CD14-positive monocyte (primary cell): Measurements from ENCODE around the gene PSMB7. TPM values are rescaled to one million over a fixed set of nuclear protein-coding genes. Genes with fewer than 3 reads are reported as not detected.

Source experiments
- DNase-seq, 3 donors: peaks; one replicate each; pipeline ENCODE4 v3.0.0-alpha.2; 2011 to 2022
- H2AFZ ChIP-seq: 2 replicates; pipeline ENCODE4 v1.6.0; 2012; ENCODE audit warnings: mild to moderate bottlenecking, low read depth, low read length, inconsistent platforms; ENCODE audit not compliant: insufficient read depth, poor library complexity, severe bottlenecking
- H3K27ac ChIP-seq, 2 donors: 1 replicate in 1 of 2; 2 replicates in 1 of 2; pipeline ENCODE4 v1.5.1; 2012 to 2013; ENCODE audit warnings: low read length in 2 of 2, control low read depth in 1 of 2, inconsistent platforms in 1 of 2, low read depth in 1 of 2, mild to moderate bottlenecking in 1 of 2
- H3K27me3 ChIP-seq, 2 donors: one replicate each; pipeline versions ENCODE4 v1.6.0 to v1.6.1; 2011 to 2013; ENCODE audit warnings: low read length in 2 of 2; ENCODE audit not compliant: control insufficient read depth in 2 of 2, insufficient read depth in 2 of 2
- H3K36me3 ChIP-seq, 2 donors: replicated peaks in 1 of 2; 1 replicate in 1 of 2; 2 replicates in 1 of 2; pipeline versions ENCODE4 v1.5.1 to v1.6.1; 2012 to 2013; ENCODE audit warnings: low read length in 2 of 2, control low read depth in 1 of 2, inconsistent platforms in 1 of 2, mild to moderate bottlenecking in 1 of 2; ENCODE audit not compliant: insufficient read depth in 2 of 2, control insufficient read depth in 1 of 2
- H3K4me1 ChIP-seq, 2 donors: 1 replicate in 1 of 2; 2 replicates in 1 of 2; pipeline versions ENCODE4 v1.5.1 to v1.6.1; 2012 to 2013; ENCODE audit warnings: low read length in 2 of 2, control low read depth in 1 of 2, inconsistent platforms in 1 of 2, mild to moderate bottlenecking in 1 of 2, moderate library complexity in 1 of 2; ENCODE audit not compliant: insufficient read depth in 2 of 2, control insufficient read depth in 1 of 2
- H3K4me2 ChIP-seq: replicated peaks from 2 replicates; pipeline ENCODE3; 2012; ENCODE audit warnings: low read length, moderate library complexity, mild to moderate bottlenecking; ENCODE audit not compliant: poor library complexity, severe bottlenecking; ENCODE audit errors: extremely low read depth
- H3K4me3 ChIP-seq, 3 experiments: fragments of 200-600 bp in 1 of 3; sonication (generic) in 1 of 3; replicated peaks in 1 of 3; 1 replicate in 2 of 3; 2 replicates in 1 of 3; pipeline ENCODE4 v1.5.1; 2011 to 2013; ENCODE audit warnings: low read length in 3 of 3, mild to moderate bottlenecking in 3 of 3, control low read depth in 2 of 3, low read depth in 2 of 3, inconsistent platforms in 1 of 3, moderate library complexity in 1 of 3
- H3K79me2 ChIP-seq: 2 replicates; pipeline ENCODE4 v1.6.0; 2012; ENCODE audit warnings: mild to moderate bottlenecking, control low read depth, inconsistent platforms, low read length, moderate library complexity; ENCODE audit not compliant: insufficient read depth
- H3K9ac ChIP-seq: 2 replicates; pipeline ENCODE4 v1.6.0; 2017; ENCODE audit warnings: low read length, mild to moderate bottlenecking; ENCODE audit not compliant: insufficient read depth, poor library complexity, severe bottlenecking
- H3K9me3 ChIP-seq, 2 donors: replicated peaks in 1 of 2; 1 replicate in 1 of 2; 2 replicates in 1 of 2; pipeline versions ENCODE4 v1.5.1 to v1.6.1; 2012 to 2013; ENCODE audit warnings: low read length in 2 of 2, control low read depth in 1 of 2; ENCODE audit not compliant: control insufficient read depth in 1 of 2, insufficient read depth in 1 of 2
- H4K20me1 ChIP-seq: 2 replicates; pipeline ENCODE4 v1.6.0; 2012; ENCODE audit warnings: mild to moderate bottlenecking, low read length, control low read depth, moderate library complexity; ENCODE audit not compliant: insufficient read depth
- H3K27ac Mint-ChIP-seq, 7 donors: one replicate each; pipeline ENCODE4 v1.8.0; 2020; ENCODE audit warnings: mild to moderate bottlenecking in 7 of 7, mixed read lengths in 7 of 7, moderate library complexity in 6 of 7, inconsistent platforms in 2 of 7
- H3K27me3 Mint-ChIP-seq, 3 donors: one replicate each; pipeline ENCODE4 v1.8.0; 2021 to 2022; ENCODE audit warnings: low read depth in 3 of 3, mild to moderate bottlenecking in 3 of 3, mixed read lengths in 3 of 3, moderate library complexity in 3 of 3, inconsistent platforms in 1 of 3
- H3K36me3 Mint-ChIP-seq, 2 donors: one replicate each; pipeline ENCODE4 v1.8.0; 2020; ENCODE audit warnings: mixed read lengths in 2 of 2, inconsistent platforms in 1 of 2, mild to moderate bottlenecking in 1 of 2
- H3K4me1 Mint-ChIP-seq: one replicate; pipeline ENCODE4 v1.8.0; 2020; ENCODE audit warnings: mild to moderate bottlenecking, mixed read lengths
- H3K4me3 Mint-ChIP-seq, 2 donors: one replicate each; pipeline ENCODE4 v1.8.0; 2020; ENCODE audit warnings: mild to moderate bottlenecking in 2 of 2, mixed read lengths in 2 of 2, moderate library complexity in 1 of 2
- H3K9me3 Mint-ChIP-seq, 7 donors: one replicate each; pipeline ENCODE4 v1.8.0; 2020 to 2022; ENCODE audit warnings: mixed read lengths in 7 of 7, mild to moderate bottlenecking in 6 of 7, moderate library complexity in 6 of 7, inconsistent platforms in 2 of 7
- CTCF ChIP-seq: fragments of 200-600 bp; IDR thresholded peaks from one replicate; pipeline ENCODE4 v1.8.0; 2022; ENCODE audit warnings: antibody characterized with exemption, mild to moderate bottlenecking
- WGBS: methylation state at CpG from one replicate; pipeline ENCODE4 v1.1.5; 2013; ENCODE audit warnings: missing lambda C conversion rate; ENCODE audit not compliant: insufficient coverage; 5-methylcytosine and 5-hydroxymethylcytosine counted together
- intact Hi-C, 2 donors: fragments of 100-400 bp; cut with micrococcal nuclease; formaldehyde crosslinking; loops; one replicate each; pipeline versions ENCODE4 v1.15.0 to v1.15.1; 2023
- polyA plus RNA-seq, 3 donors: library from polyadenylated mRNA; depleted of rRNA in 1 of 3; unstranded in 2 of 3; stranded (reverse) in 1 of 3; fragments of 300-500 nt in 2 of 3; fragments of >200 nt in 1 of 3; fragmentation: Illumina TruSeq in 2 of 3; gene quantifications; 1 replicate in 2 of 3; 2 replicates in 1 of 3; pipeline ENCODE4 v1.2.3, GENCODE V29; 2012 to 2021

Gene PSMB7
- polyA plus RNA-seq, 3 donors = 129 to 194 (median 191) TPM

- peaks cover 54 to 60% of the 10 kb centered on the region in 2 donors for H3K36me3 Mint-ChIP-seq
- Histone ChIP-seq H3K4me1 (no peaks in the 10 kb centered on the region), H3K9me3 (no peaks in the 10 kb centered on the region), H3K79me2 (peaks cover 99% of the 10 kb centered on the region), H2AFZ (no peak overlapping the region), H3K4me2 (no peak overlapping the region), H3K27ac (no peak overlapping the region), H3K9ac (no peak overlapping the region), H3K36me3 (peaks cover 40 to 91% of the 10 kb centered on the region in 2 donors), H3K27me3 (no peaks in the 10 kb centered on the region), H4K20me1 (peaks cover 95% of the 10 kb centered on the region), H3K4me3 (no peak overlapping the region)
- WGBS = 91% methylated on average over 8 of the region's 11 CpGs
- no peaks in the 10 kb centered on the region for H3K9me3 Mint-ChIP-seq
- no peak for TF ChIP-seq CTCF
- H3K27ac Mint-ChIP-seq = peak overlapping the region in 4 of 7 donors; percentile 1 to 68 (median 46)
- peaks cover 0 to 3% (median 0%) of the 10 kb centered on the region in 3 donors for H3K27me3 Mint-ChIP-seq
- peaks cover 23% of the 10 kb centered on the region for H3K4me1 Mint-ChIP-seq
- no peak for DNase-seq
- intact Hi-C loops = no loop called here
- H3K4me3 Mint-ChIP-seq = no peak overlapping the region
Observed at GRCh38 chr9:124359855-124360678, 55.2 kb downstream of the PSMB7 start.

- Mint-ChIP-seq H3K4me3 (no peak overlapping the region), H3K9me3 (peaks cover 0 to under 1% (median 0%) of the 10 kb centered on the region in 7 donors), H3K36me3 (peaks cover 52 to 65% of the 10 kb centered on the region in 2 donors), H3K4me1 (peaks cover 23% of the 10 kb centered on the region), H3K27me3 (peaks cover 0 to 3% (median 0%) of the 10 kb centered on the region in 3 donors), H3K27ac (peak overlapping the region in 4 of 7 donors; percentile 1 to 50 (median 44))
- no peaks in the 10 kb centered on the region for H3K4me1 ChIP-seq
- no peak overlapping the region for H3K9ac ChIP-seq
- no peak for TF ChIP-seq CTCF
- no peak overlapping the region for H3K4me2 ChIP-seq
- DNase-seq = no peak
- H3K36me3 ChIP-seq = peaks cover 46 to 91% of the 10 kb centered on the region in 2 donors
- H3K79me2 ChIP-seq = peaks cover 99% of the 10 kb centered on the region
- no CpG with 5 or more reads among the region's 6 CpGs for WGBS
- no peak overlapping the region for H3K4me3 ChIP-seq
- no peak overlapping the region for H3K27ac ChIP-seq
- peaks cover 95% of the 10 kb centered on the region for H4K20me1 ChIP-seq
- H3K9me3 ChIP-seq = no peaks in the 10 kb centered on the region
- H3K27me3 ChIP-seq = no peaks in the 10 kb centered on the region
- intact Hi-C loops = no loop called here
- no peak overlapping the region for H2AFZ ChIP-seq
Observed at GRCh38 chr9:124359426-124359825, 55.8 kb downstream of the PSMB7 start.
